Stomach (tissue), 4 donors: ENCODE results near the gene NAALADL2.

Experiments
- CTCF ChIP-seq, 7 experiments: fragments of 450-650 bp in 4 of 7; fragments of 200-600 bp in 3 of 7; sonication (generic) in 3 of 7; IDR thresholded peaks; one replicate each; pipeline ENCODE4 v1.5.1; 2016 to 2019; ENCODE audit warnings: antibody characterized with exemption in 7 of 7, control low read depth in 2 of 7, mild to moderate bottlenecking in 1 of 7
- EP300 ChIP-seq: sonication (generic); formaldehyde crosslinking; IDR thresholded peaks from one replicate; pipeline ENCODE4 v1.6.1; 2017; ENCODE audit warnings: antibody characterized with exemption
- POLR2A ChIP-seq, 4 donors: fragments of 450-650 bp; IDR thresholded peaks; one replicate each; pipeline ENCODE4 v1.6.1; 2016; ENCODE audit warnings: antibody characterized with exemption in 4 of 4, control low read depth in 2 of 4, mild to moderate bottlenecking in 1 of 4, moderate library complexity in 1 of 4
- POLR2AphosphoS5 ChIP-seq, 3 donors: sonication (generic); formaldehyde crosslinking; IDR thresholded peaks; one replicate each; pipeline ENCODE4 v1.6.1; 2016; ENCODE audit warnings: antibody characterized with exemption in 3 of 3

GRCh38 chr3:175646865-175647264 lies 787.7 kb downstream of the NAALADL2 start:
- TF ChIP-seq CTCF (IDR thresholded peaks at IDR 0.05) (no peak), POLR2AphosphoS5 (IDR thresholded peaks at IDR 0.05) (no peak), POLR2A (IDR thresholded peaks at IDR 0.05) (no peak), EP300 (no peak)
